SK-MEL-5 (cell line): ENCODE results near the gene SLC12A2. TPM values are rescaled to one million over a fixed set of nuclear protein-coding genes. Genes with fewer than 3 reads are reported as not detected.

ENCODE experiments used
- DNase-seq: peaks from one replicate; pipeline ENCODE4 v3.0.0-alpha.2; 2016; ENCODE audit warnings: low read depth, low spot score
- in situ Hi-C: cut with HindIII; loops from 2 replicates; pipeline ENCODE4 v1.10.0; 2016; ENCODE audit warnings: low sequenced_read_pairs, high pct_unique_total_duplicates, low pct_unique_long_range_greater_than_20kb
- total RNA-seq: library from RNA; depleted of rRNA; stranded (reverse); fragments of >200 nt; shearing (Covaris generic); gene quantifications from 2 replicates; pipeline ENCODE4 v1.2.3, GENCODE V29; 2014

The SLC12A2 gene
- total RNA-seq, 1 experiment from 2014 or later: 27.0 TPM

- in situ Hi-C loops: loop anchor here (25.0 kb wide), 1 partner anchor 437 kb away; no protein-coding TSS in a partner anchor
- no peak for DNase-seq
Observed at GRCh38 chr5:128199104-128199503, 115.5 kb downstream of the SLC12A2 start.

- in situ Hi-C loops: loop anchor here (25.0 kb wide), 1 partner anchor 437 kb away; no protein-coding TSS in a partner anchor
- no peak for DNase-seq
Observed at GRCh38 chr5:128199611-128200010, 116.0 kb downstream of the SLC12A2 start.

- in situ Hi-C loops: no loop called here
- DNase-seq: peak; percentile 66
Observed at GRCh38 chr5:128201065-128201926, 117.7 kb downstream of the SLC12A2 start.

- no peak for DNase-seq
- in situ Hi-C loops: no loop called here
Observed at GRCh38 chr5:128202320-128202719, 118.8 kb downstream of the SLC12A2 start.

GRCh38 chr5:128208436-128208835 is 124.9 kb downstream of the SLC12A2 start:
- DNase-seq: no peak
- in situ Hi-C loops: no loop called here

- peak; percentile 75 for DNase-seq
- in situ Hi-C loops: no loop called here
Observed at GRCh38 chr5:128212191-128212806, 128.7 kb downstream of the SLC12A2 start.

GRCh38 chr5:128213340-128213739 is 129.8 kb downstream of the SLC12A2 start:
- in situ Hi-C loops: no loop called here
- DNase-seq: peak; percentile 81

- in situ Hi-C loops: no loop called here
- no peak for DNase-seq
Observed at GRCh38 chr5:128213833-128214232, 130.3 kb downstream of the SLC12A2 start.

GRCh38 chr5:128216285-128216684 is 132.7 kb downstream of the SLC12A2 start:
- DNase-seq: no peak
- in situ Hi-C loops: no loop called here

GRCh38 chr5:128216860-128217531 is 133.4 kb downstream of the SLC12A2 start:
- in situ Hi-C loops: no loop called here
- no peak for DNase-seq

- in situ Hi-C loops: no loop called here
- DNase-seq: no peak
Observed at GRCh38 chr5:128220841-128221240, 137.3 kb downstream of the SLC12A2 start.

GRCh38 chr5:128224336-128224735 is 140.8 kb downstream of the SLC12A2 start:
- DNase-seq: no peak
- in situ Hi-C loops: no loop called here

- in situ Hi-C loops: no loop called here
Observed at GRCh38 chr5:128225245-128226030, 141.9 kb downstream of the SLC12A2 start.

GRCh38 chr5:128228008-128228407 is 144.4 kb downstream of the SLC12A2 start:
- DNase-seq: no peak
- in situ Hi-C loops: no loop called here

More at GRCh38 chr5:128225245-128226030, 141.9 kb downstream of the SLC12A2 start:
- DNase-seq: peak; percentile 2

GRCh38 chr5:128228521-128228920 is 145.0 kb downstream of the SLC12A2 start:
- DNase-seq: no peak

GRCh38 chr5:128234928-128235641 is 151.5 kb downstream of the SLC12A2 start:
- in situ Hi-C loops: no loop called here
- DNase-seq: no peak

More at GRCh38 chr5:128228521-128228920, 145.0 kb downstream of the SLC12A2 start:
- in situ Hi-C loops: no loop called here

GRCh38 chr5:128236334-128236733 is 152.8 kb downstream of the SLC12A2 start:
- DNase-seq: no peak
- in situ Hi-C loops: no loop called here
